ENCODE data around the gene NAA10.
A peak's percentile ranks its signal among the peaks of the same experiment; 100 is the strongest.

Gene NAA10

GRCh38 chrX:153886915-153887314, 47.9 kb downstream of the NAA10 start:
- Histone ChIP-seq H3K23ac (ENCODE audit: low read length) (no peak overlapping the region), H3K4me3 (ENCODE audit: low read depth, low read length) (no peak overlapping the region), H3K79me2 (ENCODE audit: control insufficient read depth, insufficient read depth, low read length, poor library complexity) (no peaks in the 10 kb centered on the region), H3K9ac (ENCODE audit: low read length) (no peak overlapping the region), H3K79me1 (ENCODE audit: low read length) (peaks cover 9% of the 10 kb centered on the region), H3K27me3 (ENCODE audit: insufficient read depth, low read length) (no peaks in the 10 kb centered on the region), H3K9me3 (ENCODE audit: insufficient read depth, low read depth, low read length) (no peaks in the 10 kb centered on the region), H2BK5ac (ENCODE audit: low read depth, low read length, poor library complexity) (no peak overlapping the region), H3K14ac (ENCODE audit: low read length) (peak overlapping the region; percentile 53), H4K8ac (ENCODE audit: low read depth, low read length) (no peak overlapping the region), H3K18ac (ENCODE audit: low read length) (no peak overlapping the region), H3K4me2 (ENCODE audit: low read length) (peak overlapping the region; percentile 59), H2BK120ac (ENCODE audit: insufficient read depth, low read length, poor library complexity) (peak overlapping the region; percentile 43), H2BK12ac (ENCODE audit: low read length) (no peak overlapping the region), H3K4me1 (ENCODE audit: control insufficient read depth in 1 of 2, insufficient read depth in 2 of 2, low read length in 2 of 2) (peaks cover 15 to 28% of the 10 kb centered on the region in 2 experiments), H4K91ac (ENCODE audit: low read depth, low read length) (peak overlapping the region; percentile 72), H4K12ac (ENCODE audit: low read depth, low read length) (no peak overlapping the region), H3K27ac (ENCODE audit: low read depth, low read length) (no peak overlapping the region), H2AK5ac (ENCODE audit: low read length) (no peak overlapping the region), H3K4ac (ENCODE audit: low read depth, low read length) (no peak overlapping the region), H2AFZ (ENCODE audit: insufficient read depth, low read length, poor library complexity) (no peak overlapping the region), H3K36me3 (ENCODE audit: control insufficient read depth in 1 of 2, insufficient read depth in 2 of 2, low read length in 2 of 2) (no peaks in the 10 kb centered on the region)
- WGBS (ENCODE audit: extremely low coverage, insufficient coverage, insufficient read length) = no CpG with 5 or more reads among the region's 13 CpGs
- DNase-seq = peak; percentile 27 to 66

GRCh38 chrX:153885968-153886903, 48.6 kb downstream of the NAA10 start, which contains the start of gene L1CAM:
TSS of gene L1CAM (minus strand) at chrX:153886173. CDS start at chrX:153875836, 10,337 bp downstream.
- Histone ChIP-seq H2AFZ (ENCODE audit: insufficient read depth, low read length, poor library complexity) (no peak within 1 kb of the TSS), H4K12ac (ENCODE audit: low read depth, low read length) (no peak within 1 kb of the TSS), H3K79me1 (ENCODE audit: low read length) (peaks cover 9% of the 10 kb centered on the region), H3K4ac (ENCODE audit: low read depth, low read length) (peak within 1 kb of the TSS; percentile 1), H2BK12ac (ENCODE audit: low read length) (peak within 1 kb of the TSS; percentile 10), H3K36me3 (ENCODE audit: control insufficient read depth in 1 of 2, insufficient read depth in 2 of 2, low read length in 2 of 2) (no peaks in the 10 kb centered on the region), H3K27me3 (ENCODE audit: insufficient read depth, low read length) (no peaks in the 10 kb centered on the region), H3K79me2 (ENCODE audit: control insufficient read depth, insufficient read depth, low read length, poor library complexity) (no peaks in the 10 kb centered on the region), H3K4me3 (ENCODE audit: low read depth, low read length) (peak within 1 kb of the TSS; percentile 68), H3K4me1 (ENCODE audit: control insufficient read depth in 1 of 2, insufficient read depth in 2 of 2, low read length in 2 of 2) (peaks cover 15 to 33% of the 10 kb centered on the region in 2 experiments), H4K91ac (ENCODE audit: low read depth, low read length) (peak within 1 kb of the TSS; percentile 72), H2AK5ac (ENCODE audit: low read length) (peak within 1 kb of the TSS; percentile 15), H4K8ac (ENCODE audit: low read depth, low read length) (peak within 1 kb of the TSS; percentile 53), H3K9me3 (ENCODE audit: insufficient read depth, low read depth, low read length) (no peaks in the 10 kb centered on the region), H3K23ac (ENCODE audit: low read length) (no peak within 1 kb of the TSS), H2BK120ac (ENCODE audit: insufficient read depth, low read length, poor library complexity) (peak within 1 kb of the TSS; percentile 88), H3K9ac (ENCODE audit: low read length) (no peak within 1 kb of the TSS), H3K18ac (ENCODE audit: low read length) (peak within 1 kb of the TSS; percentile 40), H3K27ac (ENCODE audit: low read depth, low read length) (peak within 1 kb of the TSS; percentile 45), H2BK5ac (ENCODE audit: low read depth, low read length, poor library complexity) (no peak within 1 kb of the TSS), H3K4me2 (ENCODE audit: low read length) (peak within 1 kb of the TSS; percentile 59), H3K14ac (ENCODE audit: low read length) (peak within 1 kb of the TSS; percentile 28)
- peak; percentile 1 to 20 for DNase-seq
- WGBS (ENCODE audit: extremely low coverage, insufficient coverage, insufficient read length) = no CpG with 5 or more reads among the region's 94 CpGs

GRCh38 chrX:153885208-153885787, 49.5 kb downstream of the NAA10 start:
- no CpG with 5 or more reads among the region's 32 CpGs for WGBS (ENCODE audit: extremely low coverage, insufficient coverage, insufficient read length)

GRCh38 chrX:153884590-153884989, 50.2 kb downstream of the NAA10 start:
- WGBS (ENCODE audit: extremely low coverage, insufficient coverage, insufficient read length) = no CpG with 5 or more reads among the region's 6 CpGs
- Histone ChIP-seq H4K8ac (ENCODE audit: low read depth, low read length) (no peak overlapping the region), H2BK120ac (ENCODE audit: insufficient read depth, low read length, poor library complexity) (no peak overlapping the region), H3K36me3 (ENCODE audit: control insufficient read depth in 1 of 2, insufficient read depth in 2 of 2, low read length in 2 of 2) (no peaks in the 10 kb centered on the region), H3K9me3 (ENCODE audit: insufficient read depth, low read depth, low read length) (no peaks in the 10 kb centered on the region), H3K4me3 (ENCODE audit: low read depth, low read length) (no peak overlapping the region), H4K12ac (ENCODE audit: low read depth, low read length) (no peak overlapping the region), H2AK5ac (ENCODE audit: low read length) (no peak overlapping the region), H3K27me3 (ENCODE audit: insufficient read depth, low read length) (no peaks in the 10 kb centered on the region), H3K14ac (ENCODE audit: low read length) (no peak overlapping the region), H3K23ac (ENCODE audit: low read length) (no peak overlapping the region), H3K79me1 (ENCODE audit: low read length) (peaks cover 9% of the 10 kb centered on the region), H3K4me1 (ENCODE audit: control insufficient read depth in 1 of 2, insufficient read depth in 2 of 2, low read length in 2 of 2) (peaks cover 15 to 35% of the 10 kb centered on the region in 2 experiments), H2BK5ac (ENCODE audit: low read depth, low read length, poor library complexity) (no peak overlapping the region), H3K4me2 (ENCODE audit: low read length) (peak overlapping the region; percentile 56), H3K9ac (ENCODE audit: low read length) (no peak overlapping the region), H3K79me2 (ENCODE audit: control insufficient read depth, insufficient read depth, low read length, poor library complexity) (no peaks in the 10 kb centered on the region), H4K91ac (ENCODE audit: low read depth, low read length) (no peak overlapping the region), H2BK12ac (ENCODE audit: low read length) (no peak overlapping the region), H3K4ac (ENCODE audit: low read depth, low read length) (no peak overlapping the region), H3K18ac (ENCODE audit: low read length) (no peak overlapping the region), H2AFZ (ENCODE audit: insufficient read depth, low read length, poor library complexity) (no peak overlapping the region), H3K27ac (ENCODE audit: low read depth, low read length) (no peak overlapping the region)
- no peak for DNase-seq

More at GRCh38 chrX:153885208-153885787, 49.5 kb downstream of the NAA10 start:
- Histone ChIP-seq H3K14ac (ENCODE audit: low read length) (no peak overlapping the region), H3K36me3 (ENCODE audit: control insufficient read depth in 1 of 2, insufficient read depth in 2 of 2, low read length in 2 of 2) (no peaks in the 10 kb centered on the region), H3K79me1 (ENCODE audit: low read length) (peaks cover 9% of the 10 kb centered on the region), H3K9ac (ENCODE audit: low read length) (no peak overlapping the region), H3K4me1 (ENCODE audit: control insufficient read depth in 1 of 2, insufficient read depth in 2 of 2, low read length in 2 of 2) (peaks cover 15 to 35% of the 10 kb centered on the region in 2 experiments), H3K79me2 (ENCODE audit: control insufficient read depth, insufficient read depth, low read length, poor library complexity) (no peaks in the 10 kb centered on the region), H3K4me3 (ENCODE audit: low read depth, low read length) (peak overlapping the region; percentile 68), H2BK12ac (ENCODE audit: low read length) (no peak overlapping the region), H4K12ac (ENCODE audit: low read depth, low read length) (no peak overlapping the region), H3K27ac (ENCODE audit: low read depth, low read length) (no peak overlapping the region), H3K27me3 (ENCODE audit: insufficient read depth, low read length) (no peaks in the 10 kb centered on the region), H3K4me2 (ENCODE audit: low read length) (peak overlapping the region; percentile 56), H2AK5ac (ENCODE audit: low read length) (no peak overlapping the region), H2BK5ac (ENCODE audit: low read depth, low read length, poor library complexity) (no peak overlapping the region), H3K23ac (ENCODE audit: low read length) (no peak overlapping the region), H3K18ac (ENCODE audit: low read length) (no peak overlapping the region), H4K91ac (ENCODE audit: low read depth, low read length) (peak overlapping the region; percentile 42), H2AFZ (ENCODE audit: insufficient read depth, low read length, poor library complexity) (no peak overlapping the region), H2BK120ac (ENCODE audit: insufficient read depth, low read length, poor library complexity) (no peak overlapping the region), H3K9me3 (ENCODE audit: insufficient read depth, low read depth, low read length) (no peaks in the 10 kb centered on the region), H4K8ac (ENCODE audit: low read depth, low read length) (no peak overlapping the region), H3K4ac (ENCODE audit: low read depth, low read length) (no peak overlapping the region)
- no peak for DNase-seq
